ENCODE data around the gene BIRC5. TPM values are rescaled to one million over a fixed set of nuclear protein-coding genes. Genes with fewer than 3 reads are reported as not detected.

Gene BIRC5
- total and polyA plus RNA-seq, 8 donors, result 0.12 to 1.7 (median 0.77) TPM; not detected in 1

- H3K4me1 ChIP-seq, result peaks cover 20 to 56% (median 36%) of the 10 kb centered on the region in 3 donors
- peak; percentile 73 to 92 (median 85) for TF ChIP-seq CTCF (IDR thresholded peaks at IDR 0.05)
- FAIRE-seq, result no peak
- H3K27ac ChIP-seq, result peak overlapping the region in 2 of 4 donors; percentile 83 to 86
- H3K4me3 ChIP-seq, result no peak overlapping the region
- H3K36me3 ChIP-seq, result peaks cover 0 to 16% (median 11%) of the 10 kb centered on the region in 3 donors
- 19 to 23% methylated on average over 14 of the region's 14 CpGs for WGBS, 2 donors
- no peaks in the 10 kb centered on the region for H3K9me3 ChIP-seq
- intact Hi-C loops (cut with DNase I), result loop anchor here in 1 of 3 donors (5.0 kb wide), 1 partner anchor 54 kb away; no protein-coding TSS in a partner anchor
- DNase-seq, result peak; percentile 63 to 89 (median 82)
- no peaks in the 10 kb centered on the region for H3K27me3 ChIP-seq
- peak; percentile 22 to 44 (median 42) for ATAC-seq
Measured at GRCh38 chr17:78176548-78177025, 37.5 kb upstream of the BIRC5 start.

GRCh38 chr17:78179372-78179771, 34.7 kb upstream of the BIRC5 start:
- intact Hi-C loops (cut with DNase I), result loop anchor here in 1 of 3 donors (5.0 kb wide), 1 partner anchor 57 kb away; no protein-coding TSS in a partner anchor
- FAIRE-seq, result no peak
- DNase-seq, result peak in 1 of 6 donors; percentile 31
- Histone ChIP-seq H3K9me3 (no peaks in the 10 kb centered on the region), H3K4me1 (peaks cover 30 to 46% (median 46%) of the 10 kb centered on the region in 3 donors), H3K36me3 (no peaks in the 10 kb centered on the region), H3K4me3 (no peak overlapping the region), H3K27ac (no peak overlapping the region), H3K27me3 (no peaks in the 10 kb centered on the region)
- TF ChIP-seq CTCF (IDR thresholded peaks at IDR 0.05), result no peak
- ATAC-seq, result peak in 1 of 4 donors; percentile 1
- WGBS, 2 donors, result 92 to 95% methylated on average over 17 of the region's 17 CpGs

GRCh38 chr17:78180083-78180482, 34.0 kb upstream of the BIRC5 start:
- H3K9me3 ChIP-seq, result no peaks in the 10 kb centered on the region
- FAIRE-seq (no peak), DNase-seq (no peak), ATAC-seq (no peak)
- no peak for TF ChIP-seq CTCF (IDR thresholded peaks at IDR 0.05)
- H3K36me3 ChIP-seq, result no peaks in the 10 kb centered on the region
- no peak overlapping the region for H3K4me3 ChIP-seq
- H3K27ac ChIP-seq, result no peak overlapping the region
- intact Hi-C loops (cut with DNase I), result no loop called here
- H3K27me3 ChIP-seq, result no peaks in the 10 kb centered on the region
- WGBS, 2 donors, result 78 to 85% methylated on average over 14 of the region's 14 CpGs
- peaks cover 37 to 49% (median 48%) of the 10 kb centered on the region in 3 donors for H3K4me1 ChIP-seq

- ATAC-seq, result no peak
Measured at GRCh38 chr17:78180508-78180907, 33.5 kb upstream of the BIRC5 start.

More at GRCh38 chr17:78180508-78180907, 33.5 kb upstream of the BIRC5 start:
- H3K4me1 ChIP-seq, result peaks cover 41 to 49% (median 48%) of the 10 kb centered on the region in 3 donors
- no peaks in the 10 kb centered on the region for H3K36me3 ChIP-seq
- intact Hi-C loops (cut with DNase I), result no loop called here
- no peak for DNase-seq
- H3K4me3 ChIP-seq, result no peak overlapping the region
- FAIRE-seq, result peak; percentile 32
- H3K27ac ChIP-seq, result no peak overlapping the region
- H3K27me3 ChIP-seq, result no peaks in the 10 kb centered on the region
- WGBS, 2 donors, result 81% methylated on average over 2 of the region's 2 CpGs
- no peak for TF ChIP-seq CTCF (IDR thresholded peaks at IDR 0.05)
- no peaks in the 10 kb centered on the region for H3K9me3 ChIP-seq
